Activated CD8-positive, alpha-beta T cell treated with anti-CD3 and anti-CD28 coated beads for 36 hours (primary cell): ENCODE results near the gene PLCL2. TPM values are rescaled to one million over a fixed set of nuclear protein-coding genes. Genes with fewer than 3 reads are reported as not detected.

Source experiments
- ATAC-seq: fragments of 200-7000 bp; cut with Tn5 transposase; one replicate; pipeline ENCODE4 v1.10.0; 2021; ENCODE audit warnings: mild to moderate bottlenecking, moderate library complexity
- CTCF ChIA-PET: fragments of 350-600 bp; sonication (Branson Sonifier 250); formaldehyde crosslinking; loops from one replicate; lab custom pipeline; 2021; ENCODE audit warnings: antibody characterized with exemption; lab: Charles Lee
- POLR2A ChIA-PET: fragments of 350-600 bp; sonication (Branson Sonifier 250); formaldehyde crosslinking; loops from one replicate; lab custom pipeline; 2021; ENCODE audit warnings: antibody characterized with exemption; lab: Charles Lee
- DNase-seq: peaks from one replicate; pipeline ENCODE4 v3.0.0-alpha.2; 2020
- H3K27ac Mint-ChIP-seq: one replicate; pipeline ENCODE4 v1.8.0; 2021; ENCODE audit warnings: mild to moderate bottlenecking, mixed read lengths
- H3K27me3 Mint-ChIP-seq: one replicate; pipeline ENCODE4 v1.8.0; 2021; ENCODE audit warnings: mixed read lengths
- H3K36me3 Mint-ChIP-seq: one replicate; pipeline ENCODE4 v1.8.0; 2021; ENCODE audit warnings: low read depth, mixed read lengths
- H3K4me1 Mint-ChIP-seq: one replicate; pipeline ENCODE4 v1.8.0; 2021; ENCODE audit warnings: low read depth, mixed read lengths
- H3K4me3 Mint-ChIP-seq: one replicate; pipeline ENCODE4 v1.8.0; 2021; ENCODE audit warnings: mild to moderate bottlenecking, moderate library complexity, mixed read lengths
- H3K9me3 Mint-ChIP-seq: one replicate; pipeline ENCODE4 v1.8.0; 2021; ENCODE audit warnings: mixed read lengths
- CTCF ChIP-seq: fragments of 200-600 bp; IDR thresholded peaks from one replicate; pipeline ENCODE4 v1.8.0; 2022; ENCODE audit warnings: antibody characterized with exemption, mild to moderate bottlenecking
- intact Hi-C: fragments of 100-400 bp; cut with micrococcal nuclease; formaldehyde crosslinking; loops from one replicate; pipeline ENCODE4 v1.10.0; 2022
- total RNA-seq, 2 experiments: library from RNA; stranded (reverse); gene quantifications; one replicate each; pipeline ENCODE4 v1.2.3, GENCODE V29; 2021

The PLCL2 gene
- total RNA-seq, 2 experiments from 2014 or later: 19.4 to 19.7 TPM

GRCh38 chr3:17038900-17039553 lies 154.3 kb downstream of the PLCL2 start:
- Mint-ChIP-seq H3K4me1 (peaks cover 49% of the 10 kb centered on the region), H3K27me3 (no peaks in the 10 kb centered on the region), H3K27ac (no peak overlapping the region), H3K4me3 (no peak overlapping the region), H3K36me3 (peaks cover 20% of the 10 kb centered on the region), H3K9me3 (no peaks in the 10 kb centered on the region)
- DNase-seq (no peak), ATAC-seq (peak; percentile 45)
- ChIA-PET CTCF (interaction anchor here (1.1 to 2.3 kb wide), 2 partner anchors 13 to 19 kb away, joined by 3 to 9 read pairs; no protein-coding TSS in a partner anchor), POLR2A (interaction anchor here (1.4 kb wide), 1 partner anchor 113 kb away, joined by 5 read pairs; no protein-coding TSS in a partner anchor)
- intact Hi-C loops: loop anchor here (10.0 kb wide), 1 partner anchor 196 kb away; no protein-coding TSS in a partner anchor
- TF ChIP-seq CTCF: no peak

- Mint-ChIP-seq H3K4me1 (peaks cover 50% of the 10 kb centered on the region), H3K36me3 (peaks cover 22% of the 10 kb centered on the region), H3K4me3 (no peak overlapping the region), H3K27ac (peak overlapping the region; percentile 36), H3K9me3 (no peaks in the 10 kb centered on the region), H3K27me3 (no peaks in the 10 kb centered on the region)
- no peak for DNase-seq
- no peak for TF ChIP-seq CTCF
- intact Hi-C loops: loop anchor here (10.0 kb wide), 1 partner anchor 195 kb away; no protein-coding TSS in a partner anchor
- peak; percentile 73 for ATAC-seq
- POLR2A ChIA-PET: interaction anchor here (1.4 kb wide), 1 partner anchor 112 kb away, joined by 5 read pairs; no protein-coding TSS in a partner anchor
- CTCF ChIA-PET: interaction anchor here (1.1 to 2.3 kb wide), 3 partner anchors 14 to 139 kb away, joined by 3 to 9 read pairs (median 4); no protein-coding TSS in a partner anchor
Observed at GRCh38 chr3:17039594-17039993, 154.8 kb downstream of the PLCL2 start.

GRCh38 chr3:17040322-17040989 lies 155.7 kb downstream of the PLCL2 start:
- peak overlapping the region; percentile 40 for H3K27ac Mint-ChIP-seq
- DNase-seq (no peak), ATAC-seq (no peak)
- CTCF ChIA-PET: interaction anchor here (0.9 to 2.3 kb wide), 4 partner anchors 15 to 197 kb away, joined by 3 to 9 read pairs (median 4); no protein-coding TSS in a partner anchor
- POLR2A ChIA-PET: interaction anchor here (1.4 kb wide), 1 partner anchor 111 kb away, joined by 5 read pairs; no protein-coding TSS in a partner anchor
- H3K36me3 Mint-ChIP-seq: peaks cover 25% of the 10 kb centered on the region
- H3K27me3 Mint-ChIP-seq: no peaks in the 10 kb centered on the region
- peaks cover 50% of the 10 kb centered on the region for H3K4me1 Mint-ChIP-seq
- no peaks in the 10 kb centered on the region for H3K9me3 Mint-ChIP-seq
- TF ChIP-seq CTCF: no peak
- intact Hi-C loops: no loop called here
- H3K4me3 Mint-ChIP-seq: no peak overlapping the region

GRCh38 chr3:17040990-17041377 lies 156.2 kb downstream of the PLCL2 start:
- Mint-ChIP-seq H3K36me3 (peaks cover 30% of the 10 kb centered on the region), H3K27ac (peak overlapping the region; percentile 40), H3K27me3 (no peaks in the 10 kb centered on the region), H3K9me3 (no peaks in the 10 kb centered on the region), H3K4me3 (no peak overlapping the region), H3K4me1 (peaks cover 55% of the 10 kb centered on the region)
- intact Hi-C loops: no loop called here
- no peak for DNase-seq
- TF ChIP-seq CTCF: no peak
- CTCF ChIA-PET: interaction anchor here (0.9 to 2.3 kb wide), 3 partner anchors 15 to 197 kb away, joined by 3 to 9 read pairs (median 4); no protein-coding TSS in a partner anchor
- POLR2A ChIA-PET: no interaction called here
- ATAC-seq: no peak
